Measurements from ENCODE around the gene COTL1. TPM values are rescaled to one million over a fixed set of nuclear protein-coding genes. Genes with fewer than 3 reads are reported as not detected.

COTL1 gene
- total and polyA plus RNA-seq, 2 donors from 2014 or later: 122 to 136 TPM

DNA sequence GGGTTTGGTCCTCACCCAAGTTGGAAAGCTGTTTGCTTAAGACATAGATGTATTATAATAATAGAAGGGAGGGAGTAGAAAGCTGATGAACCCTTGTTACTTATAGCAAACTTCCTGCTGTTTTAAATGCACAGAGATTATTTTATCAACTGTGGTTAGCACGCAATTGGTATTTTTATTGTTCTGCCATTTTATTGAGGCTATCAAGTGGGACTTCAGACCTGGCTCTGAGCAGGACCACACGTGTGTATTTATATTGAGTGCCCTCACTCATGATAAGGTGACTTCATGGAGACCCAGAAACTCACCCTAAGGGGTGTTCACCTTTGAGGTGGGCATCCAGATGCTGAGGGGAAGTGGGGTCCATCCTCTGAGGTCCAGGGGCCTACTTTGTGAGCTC lies 47.5 kb upstream of the COTL1 start:
- Histone ChIP-seq H3K4me3 (ENCODE audit: low read length in 3 of 3) (no peak overlapping the region), H3K4me1 (ENCODE audit: control insufficient read depth in 2 of 3, insufficient read depth in 2 of 3, low read depth in 1 of 3, low read length in 3 of 3) (no peaks in the 10 kb centered on the region), H3K27me3 (ENCODE audit: control insufficient read depth, insufficient read depth, low read length) (no peaks in the 10 kb centered on the region), H3K27ac (ENCODE audit: low read depth in 2 of 2, low read length in 2 of 2) (no peak overlapping the region), H3K9me3 (ENCODE audit: control insufficient read depth in 2 of 3, insufficient read depth in 1 of 3, low read length in 3 of 3) (no peaks in the 10 kb centered on the region), H3K9ac (ENCODE audit: low read length in 3 of 3) (no peak overlapping the region), H3K36me3 (ENCODE audit: control insufficient read depth in 2 of 3, insufficient read depth in 3 of 3, low read length in 3 of 3) (peaks cover 0 to 55% (median 23%) of the 10 kb centered on the region in 3 donors)
- TF ChIP-seq, protein P1, sequence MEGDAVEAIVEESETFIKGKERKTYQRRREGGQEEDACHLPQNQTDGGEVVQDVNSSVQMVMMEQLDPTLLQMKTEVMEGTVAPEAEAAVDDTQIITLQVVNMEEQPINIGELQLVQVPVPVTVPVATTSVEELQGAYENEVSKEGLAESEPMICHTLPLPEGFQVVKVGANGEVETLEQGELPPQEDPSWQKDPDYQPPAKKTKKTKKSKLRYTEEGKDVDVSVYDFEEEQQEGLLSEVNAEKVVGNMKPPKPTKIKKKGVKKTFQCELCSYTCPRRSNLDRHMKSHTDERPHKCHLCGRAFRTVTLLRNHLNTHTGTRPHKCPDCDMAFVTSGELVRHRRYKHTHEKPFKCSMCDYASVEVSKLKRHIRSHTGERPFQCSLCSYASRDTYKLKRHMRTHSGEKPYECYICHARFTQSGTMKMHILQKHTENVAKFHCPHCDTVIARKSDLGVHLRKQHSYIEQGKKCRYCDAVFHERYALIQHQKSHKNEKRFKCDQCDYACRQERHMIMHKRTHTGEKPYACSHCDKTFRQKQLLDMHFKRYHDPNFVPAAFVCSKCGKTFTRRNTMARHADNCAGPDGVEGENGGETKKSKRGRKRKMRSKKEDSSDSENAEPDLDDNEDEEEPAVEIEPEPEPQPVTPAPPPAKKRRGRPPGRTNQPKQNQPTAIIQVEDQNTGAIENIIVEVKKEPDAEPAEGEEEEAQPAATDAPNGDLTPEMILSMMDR (IDR thresholded peaks at IDR 0.05; ENCODE audit: borderline replicate concordance, extremely low read depth, insufficient read depth): no peak
- DNase-seq (no peak), FAIRE-seq (no peak)
- intact Hi-C loops (cut with DNase I): no loop called here

DNA sequence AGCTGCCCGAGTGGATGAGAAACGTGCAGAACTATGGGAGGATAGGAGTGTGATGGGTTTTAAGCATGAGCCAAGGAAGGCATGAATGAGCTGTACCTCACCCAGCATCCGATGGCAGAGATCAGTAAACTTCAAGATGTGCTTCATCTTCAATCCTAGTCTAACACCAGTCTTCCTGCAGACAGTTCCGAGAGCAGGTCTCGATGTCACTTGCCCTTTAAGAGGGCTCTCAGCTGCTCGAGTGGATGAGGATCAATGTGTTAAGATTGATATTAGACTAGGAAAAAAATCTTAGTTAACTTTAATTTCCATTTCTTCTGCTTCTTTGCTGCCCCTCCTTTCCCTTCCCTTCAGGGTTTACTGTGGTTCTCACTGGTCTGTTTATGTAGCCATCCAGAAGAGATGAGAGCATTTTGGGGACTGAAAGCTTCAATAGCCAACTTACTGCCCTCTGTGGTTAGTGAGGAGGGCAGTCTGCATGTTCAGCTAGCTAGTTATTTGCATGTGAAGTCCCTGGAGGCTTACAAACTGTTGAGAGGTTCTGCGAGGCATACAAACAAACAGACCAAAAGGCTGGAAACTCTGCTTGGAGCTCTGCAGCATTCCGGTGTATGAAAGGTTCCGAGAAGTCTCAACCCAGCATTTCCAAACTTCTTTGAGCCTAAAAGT lies 45.7 kb upstream of the COTL1 start:
- H3K9me3 ChIP-seq (ENCODE audit: control insufficient read depth in 2 of 3, insufficient read depth in 1 of 3, low read length in 3 of 3): no peaks in the 10 kb centered on the region
- TF ChIP-seq, protein P1 (IDR thresholded peaks at IDR 0.05; ENCODE audit: borderline replicate concordance, extremely low read depth, insufficient read depth): no peak
- H3K4me1 ChIP-seq (ENCODE audit: control insufficient read depth in 2 of 3, insufficient read depth in 2 of 3, low read depth in 1 of 3, low read length in 3 of 3): no peaks in the 10 kb centered on the region
- FAIRE-seq (no peak), DNase-seq (no peak)
- H3K27me3 ChIP-seq (ENCODE audit: control insufficient read depth, insufficient read depth, low read length): no peaks in the 10 kb centered on the region
- intact Hi-C loops (cut with DNase I): no loop called here
- peaks cover 2 to 73% (median 31%) of the 10 kb centered on the region in 3 donors for H3K36me3 ChIP-seq (ENCODE audit: control insufficient read depth in 2 of 3, insufficient read depth in 3 of 3, low read length in 3 of 3)
- no peak overlapping the region for H3K9ac ChIP-seq (ENCODE audit: low read length in 3 of 3)
- no peak overlapping the region for H3K27ac ChIP-seq (ENCODE audit: low read depth in 2 of 2, low read length in 2 of 2)
- H3K4me3 ChIP-seq (ENCODE audit: low read length in 3 of 3): no peak overlapping the region

DNA sequence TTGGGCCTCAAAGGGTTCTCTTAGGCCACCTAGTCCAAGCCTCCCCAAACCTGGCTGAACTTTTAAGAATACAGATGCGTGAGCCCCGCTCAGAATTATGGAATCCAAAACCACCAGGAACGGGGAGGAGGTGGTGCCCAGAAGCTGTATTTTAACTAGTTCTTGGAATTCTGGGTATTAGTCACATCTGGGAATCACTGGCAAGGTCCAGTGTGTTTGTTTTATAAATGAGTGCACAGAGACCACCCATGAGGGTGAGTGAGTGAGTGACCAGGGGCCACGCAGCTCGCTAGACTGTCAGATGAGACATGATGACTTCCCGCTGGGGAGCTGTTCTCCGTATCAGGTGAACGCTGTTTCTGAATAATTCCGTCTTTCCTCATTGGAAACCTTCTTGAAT lies 44.6 kb upstream of the COTL1 start:
- no peaks in the 10 kb centered on the region for H3K4me1 ChIP-seq (ENCODE audit: control insufficient read depth in 2 of 3, insufficient read depth in 2 of 3, low read depth in 1 of 3, low read length in 3 of 3)
- peaks cover 2 to 84% (median 41%) of the 10 kb centered on the region in 3 donors for H3K36me3 ChIP-seq (ENCODE audit: control insufficient read depth in 2 of 3, insufficient read depth in 3 of 3, low read length in 3 of 3)
- intact Hi-C loops (cut with DNase I): no loop called here
- H3K9me3 ChIP-seq (ENCODE audit: control insufficient read depth in 2 of 3, insufficient read depth in 1 of 3, low read length in 3 of 3): no peaks in the 10 kb centered on the region
- FAIRE-seq (no peak), DNase-seq (peak in 1 of 5 donors; percentile 14)
- H3K4me3 ChIP-seq (ENCODE audit: low read length in 3 of 3): no peak overlapping the region
- TF ChIP-seq, protein P1 (IDR thresholded peaks at IDR 0.05; ENCODE audit: borderline replicate concordance, extremely low read depth, insufficient read depth): no peak
- H3K27ac ChIP-seq (ENCODE audit: low read depth in 2 of 2, low read length in 2 of 2): no peak overlapping the region
- H3K9ac ChIP-seq (ENCODE audit: low read length in 3 of 3): no peak overlapping the region
- no peaks in the 10 kb centered on the region for H3K27me3 ChIP-seq (ENCODE audit: control insufficient read depth, insufficient read depth, low read length)

Measured in kidney (tissue), 14 donors.